ENCODE data around the gene USP11. TPM values are rescaled to one million over a fixed set of nuclear protein-coding genes. Genes with fewer than 3 reads are reported as not detected.

USP11 gene
- total RNA-seq (2014; rRNA removed; shearing (Covaris generic)) (61.9 and 65.1 TPM in 2 replicates), polyA plus RNA-seq (2016; fragmentation: Nextera tagmentation; extraction: Ambion mirVana) (57.0 and 64.2 TPM in 2 replicates)
- long read RNA-seq, transcript USP11-204 (21 exons, 3,515 nt), result major isoform, 28 of 42 reads
- long read RNA-seq, partial matches to known transcripts, result 8 of 42 reads
- long read RNA-seq, other reads (novel, unspliced or antisense), result 6 of 42 reads

DNA sequence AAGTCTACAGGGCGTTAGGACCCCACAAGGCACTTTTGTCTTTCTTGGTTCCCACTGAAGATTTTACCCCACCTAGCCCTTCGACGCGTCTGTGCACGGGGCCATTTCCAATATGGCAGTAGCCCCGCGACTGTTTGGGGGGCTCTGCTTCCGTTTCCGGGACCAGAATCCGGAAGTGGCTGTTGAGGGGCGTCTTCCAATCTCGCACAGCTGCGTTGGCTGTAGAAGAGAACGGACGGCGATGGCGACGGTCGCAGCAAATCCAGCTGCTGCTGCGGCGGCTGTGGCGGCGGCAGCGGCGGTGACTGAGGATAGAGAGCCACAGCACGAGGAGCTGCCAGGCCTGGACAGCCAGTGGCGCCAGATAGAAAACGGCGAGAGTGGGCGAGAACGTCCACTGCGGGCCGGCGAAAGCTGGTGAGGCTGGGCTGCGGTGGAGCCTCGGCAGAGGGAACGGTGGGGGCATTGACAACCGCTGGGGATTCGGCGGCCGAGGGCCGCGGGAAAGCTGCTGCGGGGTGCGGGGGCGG, at the start of gene USP11:
USP11 (plus strand) TSS at position 207 of the 530 bp plus-strand sequence; CDS start at position 242, 35 bp downstream.
- Histone ChIP-seq H3K36me3 (ENCODE audit: insufficient read depth) (no peaks in the 10 kb centered on the region), H3K4me3 (peak within 1 kb of the TSS; percentile 59), H3K4me2 (peak within 1 kb of the TSS; percentile 79), H3K27me3 (ENCODE audit: insufficient read depth) (no peaks in the 10 kb centered on the region), H3K9me2 (ENCODE audit: insufficient read depth) (no peaks in the 10 kb centered on the region), H3K27ac (ENCODE audit: low read depth) (peak within 1 kb of the TSS; percentile 98), H4K20me1 (replicated peaks; ENCODE audit: insufficient read depth) (no peaks in the 10 kb centered on the region), H3K4me1 (ENCODE audit: insufficient read depth) (peaks cover 4% of the 10 kb centered on the region), H3F3A (replicated peaks; ENCODE audit: low read depth) (no peaks in the 10 kb centered on the region), H3K79me2 (replicated peaks; ENCODE audit: insufficient read depth) (peaks cover 41% of the 10 kb centered on the region), H2AFZ (no peak within 1 kb of the TSS)
- Mint-ChIP-seq H3K36me3 (ENCODE audit: low read depth) (peaks cover 10% of the 10 kb centered on the region; the same call in 2 of the 3 replicates), H3K9me3 (no peaks in the 10 kb centered on the region; the same call in 1 of the 3 replicates), H3K27me3 (ENCODE audit: insufficient read depth, low read depth, poor library complexity) (peaks cover 4% of the 10 kb centered on the region), H3K4me3 (peak within 1 kb of the TSS; percentile 93), H3K4me1 (peaks cover 10% of the 10 kb centered on the region; the same call in 2 of the 3 replicates), H3K27ac (peak within 1 kb of the TSS; percentile 100)
- peak; percentile 66 for ATAC-seq
- TF ChIP-seq, protein P1, sequence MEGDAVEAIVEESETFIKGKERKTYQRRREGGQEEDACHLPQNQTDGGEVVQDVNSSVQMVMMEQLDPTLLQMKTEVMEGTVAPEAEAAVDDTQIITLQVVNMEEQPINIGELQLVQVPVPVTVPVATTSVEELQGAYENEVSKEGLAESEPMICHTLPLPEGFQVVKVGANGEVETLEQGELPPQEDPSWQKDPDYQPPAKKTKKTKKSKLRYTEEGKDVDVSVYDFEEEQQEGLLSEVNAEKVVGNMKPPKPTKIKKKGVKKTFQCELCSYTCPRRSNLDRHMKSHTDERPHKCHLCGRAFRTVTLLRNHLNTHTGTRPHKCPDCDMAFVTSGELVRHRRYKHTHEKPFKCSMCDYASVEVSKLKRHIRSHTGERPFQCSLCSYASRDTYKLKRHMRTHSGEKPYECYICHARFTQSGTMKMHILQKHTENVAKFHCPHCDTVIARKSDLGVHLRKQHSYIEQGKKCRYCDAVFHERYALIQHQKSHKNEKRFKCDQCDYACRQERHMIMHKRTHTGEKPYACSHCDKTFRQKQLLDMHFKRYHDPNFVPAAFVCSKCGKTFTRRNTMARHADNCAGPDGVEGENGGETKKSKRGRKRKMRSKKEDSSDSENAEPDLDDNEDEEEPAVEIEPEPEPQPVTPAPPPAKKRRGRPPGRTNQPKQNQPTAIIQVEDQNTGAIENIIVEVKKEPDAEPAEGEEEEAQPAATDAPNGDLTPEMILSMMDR (conservative IDR thresholded peaks at IDR 0.05; ENCODE audit: low read depth in 2 of 2), result no peak
- TF ChIP-seq POLR2AphosphoS5 (IDR thresholded peaks at IDR 0.05; ENCODE audit: low read depth), result peak; percentile 45; the same call in 1 of the 2 replicates
- TF ChIP-seq ZNF114 (CRISPR knock-in tag; IDR thresholded peaks at IDR 0.05), result no peak
- TF ChIP-seq JUNB (IDR thresholded peaks at IDR 0.05; ENCODE audit: unreplicated experiment), result no peak
- no peak for TF ChIP-seq REST (IDR thresholded peaks at IDR 0.05; ENCODE audit: unreplicated experiment)
- TF ChIP-seq EZH2phosphoT487 (IDR thresholded peaks at IDR 0.05; ENCODE audit: unreplicated experiment), result no peak
- TF ChIP-seq ZNF462 (CRISPR knock-in tag; IDR thresholded peaks at IDR 0.05), result no peak
- DNase-seq (ENCODE audit: low spot score), result peak; percentile 64
